A549 treated with ZK216348 at 1 μM for 4 hours (cell line): Measurements from ENCODE around the gene MRPL33. TPM values are rescaled to one million over a fixed set of nuclear protein-coding genes. Genes with fewer than 3 reads are reported as not detected.

Experiments
- total RNA-seq: library from RNA; stranded (reverse); fragments of 200-300 nt; extraction: Qiagen RNA extraction; gene quantifications from 5 replicates; pipeline ENCODE4 v1.2.3, GENCODE V29; 2022; ENCODE audit warnings: low read depth

MRPL33 gene
- 294 to 625 TPM (median 311 TPM) in 5 replicates for total RNA-seq

DNA sequence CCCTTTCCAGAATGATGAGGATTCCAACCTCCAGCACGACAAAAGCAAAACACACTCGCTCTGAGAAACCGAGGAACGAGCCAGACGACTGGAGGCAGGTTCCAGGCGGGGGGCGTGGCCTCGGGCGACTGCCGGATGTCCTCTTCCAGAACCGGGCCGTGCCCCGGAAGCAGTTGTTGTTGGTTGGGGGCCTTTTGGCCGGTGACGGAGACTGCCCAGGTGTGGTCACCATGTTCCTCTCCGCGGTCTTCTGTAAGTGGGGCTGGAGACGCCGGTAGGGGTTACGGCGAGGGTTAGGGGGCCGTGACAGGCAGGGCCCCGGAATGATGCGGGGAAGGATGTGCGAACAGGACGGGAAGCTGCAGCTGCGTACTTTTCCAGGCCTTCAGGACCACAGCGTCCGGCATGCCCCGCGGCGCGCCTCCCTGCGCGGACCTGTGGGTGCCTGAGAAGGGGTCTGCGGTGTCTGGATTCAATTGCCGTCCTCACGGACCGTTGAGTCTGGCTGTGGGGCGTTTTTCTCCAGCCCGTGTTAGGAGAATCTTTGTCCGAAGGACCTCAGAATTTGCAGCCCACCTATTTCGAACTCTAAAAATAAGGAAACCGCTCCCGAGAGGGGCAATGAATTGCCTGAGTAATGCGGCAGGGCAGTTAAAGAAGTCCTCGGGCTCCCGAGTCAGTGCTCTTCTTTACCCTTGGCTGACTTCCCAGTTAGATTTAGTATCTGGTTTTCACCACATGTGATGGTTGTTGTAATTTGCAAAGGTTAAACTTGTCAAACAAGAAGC lies at the start of gene MRPL33:
Gene MRPL33 (plus strand): TSS at position 172 of the 788 bp plus-strand sequence. CDS start 59 bp downstream, at position 231.

Other genes starting within 250 kb of the MRPL33 start
- gene ZNF512, start 188.7 kb upstream of the MRPL33 start, total RNA-seq = 15.5 to 19.4 TPM (median 18.4 TPM) in 5 replicates
- gene CCDC121, start 142.7 kb upstream of the MRPL33 start, total RNA-seq = 2.7 to 4.6 TPM (median 4.0 TPM) in 5 replicates
- 56.4 to 60.1 TPM (median 59.8 TPM) in 5 replicates for gene GPN1, start 142.7 kb upstream of the MRPL33 start, total RNA-seq
- 26.4 to 34.3 TPM (median 32.0 TPM) in 5 replicates for gene SUPT7L, start 108.1 kb upstream of the MRPL33 start, total RNA-seq
- 30.4 to 42.7 TPM (median 31.5 TPM) in 5 replicates for gene SLC4A1AP, start 107.8 kb upstream of the MRPL33 start, total RNA-seq
- 6.9 to 8.1 TPM (median 7.7 TPM) in 5 replicates for gene RBKS, start 118.7 kb downstream of the MRPL33 start, total RNA-seq
- gene BABAM2, start 119.0 kb downstream of the MRPL33 start, total RNA-seq = 43.2 to 63.3 TPM (median 47.0 TPM) in 5 replicates